GM10248 (cell line): ENCODE measurements around the gene DEGS2.

ENCODE experiments used
- CTCF ChIA-PET: fragments of 300-600 bp; sonication (Branson Sonifier 250); formaldehyde crosslinking; extraction: SDS; loops from one replicate; lab custom pipeline; 2021; ENCODE audit warnings: antibody characterized with exemption; lab: Yijun Ruan, JAX
- POLR2A ChIA-PET: fragments of 350-650 bp; sonication (Branson Sonifier 250); formaldehyde crosslinking; extraction: SDS; loops from one replicate; lab custom pipeline; 2020; ENCODE audit warnings: antibody characterized with exemption; lab: Yijun Ruan, JAX
- DNase-seq: peaks from one replicate; pipeline ENCODE4 v3.0.0; 2012; ENCODE audit errors: extremely low spot score
- CTCF ChIP-seq: IDR thresholded peaks from 2 replicates; pipeline ENCODE4 v1.5.1; 2012; ENCODE audit warnings: mild to moderate bottlenecking, low read depth; ENCODE audit errors: extremely low read depth, missing control alignments, control extremely low read depth

Gene DEGS2

DNA sequence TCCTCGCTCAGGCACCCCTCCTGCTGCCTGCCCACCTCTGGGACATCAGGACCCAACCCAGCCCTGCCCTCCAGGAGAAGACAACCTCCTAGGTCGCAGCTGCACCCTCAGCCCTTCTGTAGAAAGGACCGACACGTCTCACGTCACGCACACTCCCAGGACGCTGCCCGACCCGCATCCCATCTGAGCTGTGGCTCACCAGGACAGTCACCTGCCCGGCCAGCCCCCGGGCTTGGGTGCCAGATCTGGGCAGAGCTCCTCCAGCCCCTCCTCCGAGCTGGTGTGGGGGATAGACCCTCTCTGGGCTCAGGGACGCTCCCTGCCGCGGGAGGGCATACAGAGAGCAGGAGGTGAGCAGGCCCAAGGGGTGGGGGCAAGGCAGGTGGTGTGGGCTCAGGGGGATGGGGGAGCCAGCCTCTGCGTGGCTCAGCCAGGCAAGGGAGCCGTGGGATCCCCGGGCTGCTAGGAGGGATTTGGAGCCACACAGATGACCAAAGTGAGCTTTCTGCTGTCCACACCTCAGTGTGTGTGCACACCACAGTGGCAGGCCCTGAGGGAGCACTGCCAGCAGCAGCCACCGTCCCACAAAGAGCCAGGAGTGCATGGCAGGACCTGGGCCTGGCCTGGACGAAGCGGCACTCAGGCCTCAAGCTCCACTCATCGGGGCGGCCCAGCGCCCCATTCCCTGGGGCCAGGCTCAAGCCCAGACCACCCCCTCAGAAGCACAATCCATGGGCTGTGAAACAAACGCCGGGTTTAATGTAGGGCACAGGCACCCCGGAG, 13.6 kb downstream of the DEGS2 start:
- ChIA-PET CTCF (interaction anchor here (1.4 to 2.7 kb wide), 3 partner anchors 10 to 47 kb away, joined by 5 to 12 read pairs (median 8); no protein-coding TSS in a partner anchor), POLR2A (no interaction called here)
- no peak for DNase-seq
- TF ChIP-seq CTCF: no peak

DNA sequence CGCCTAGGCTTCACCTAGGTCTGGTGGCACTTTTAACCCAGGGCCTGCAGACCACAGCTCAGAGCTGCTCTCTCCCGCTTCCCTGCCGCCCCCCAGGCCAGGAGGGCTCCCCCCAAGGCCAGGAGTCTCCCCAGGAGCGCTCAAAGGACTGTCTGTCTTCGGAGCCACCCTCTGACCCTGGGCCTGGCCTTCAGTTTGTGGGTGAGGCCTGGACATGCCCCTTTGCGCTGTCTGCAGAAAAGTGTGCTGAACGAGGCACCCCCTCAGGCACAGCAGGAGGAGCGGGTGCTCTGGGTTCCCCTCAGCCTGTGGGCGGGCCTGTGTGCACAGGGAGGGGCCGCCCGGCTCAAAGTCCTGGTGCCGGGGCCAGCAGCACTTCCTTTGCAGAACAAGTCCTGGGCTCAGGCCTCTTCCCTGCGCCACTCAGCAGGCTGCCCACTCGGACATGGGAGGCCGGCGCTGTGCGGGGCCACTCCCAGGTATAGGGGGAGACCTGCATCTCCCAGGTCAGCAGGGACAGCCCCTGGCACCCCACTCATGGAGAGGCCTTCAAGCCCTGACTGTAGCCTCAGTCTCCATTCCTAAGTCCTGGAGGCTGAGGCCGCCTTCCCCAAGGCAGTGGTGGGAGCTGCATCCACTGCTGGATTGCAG, 14.3 kb downstream of the DEGS2 start:
- no peak for DNase-seq
- CTCF ChIA-PET: interaction anchor here (1.4 to 2.7 kb wide), 3 partner anchors 11 to 48 kb away, joined by 5 to 12 read pairs (median 8); no protein-coding TSS in a partner anchor
- no peak for TF ChIP-seq CTCF
- POLR2A ChIA-PET: no interaction called here

GRCh38 chr14:100144645-100144995, 14.8 kb downstream of the DEGS2 start:
- POLR2A ChIA-PET: no interaction called here
- no peak for TF ChIP-seq CTCF
- DNase-seq: no peak
- CTCF ChIA-PET: interaction anchor here (1.1 kb wide), 1 partner anchor 49 kb away, joined by 3 read pairs; no protein-coding TSS in a partner anchor

DNA sequence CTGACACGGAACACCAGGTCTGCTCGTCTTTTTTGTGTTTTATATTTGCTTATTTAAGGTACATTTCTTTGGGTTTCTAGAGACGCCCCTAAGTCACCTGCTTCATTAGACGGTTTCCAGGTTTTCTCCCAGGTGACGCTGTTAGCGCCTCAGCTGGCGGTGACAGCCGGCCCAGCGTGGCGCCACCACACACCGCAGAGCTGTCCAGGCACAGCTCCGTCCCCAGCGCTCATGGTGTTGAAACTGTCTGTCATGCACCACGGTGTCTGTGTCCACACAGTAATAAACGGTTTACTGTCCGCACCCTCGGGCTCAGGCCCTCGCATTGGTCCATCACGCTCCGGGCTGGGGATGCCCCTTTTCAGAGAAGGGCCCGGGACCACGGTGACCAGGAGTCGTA, 15.5 kb downstream of the DEGS2 start:
- no peak for TF ChIP-seq CTCF
- ChIA-PET CTCF (interaction anchor here (1.1 kb wide), 1 partner anchor 50 kb away, joined by 3 read pairs; no protein-coding TSS in a partner anchor), POLR2A (no interaction called here)
- no peak for DNase-seq

- no peak for TF ChIP-seq CTCF
- ChIA-PET CTCF (interaction anchor here (1.1 to 2.0 kb wide), 2 partner anchors 48 to 50 kb away, joined by 3 to 9 read pairs; no protein-coding TSS in a partner anchor), POLR2A (no interaction called here)
- DNase-seq: no peak
Observed at GRCh38 chr14:100143523-100143922, 15.9 kb downstream of the DEGS2 start.
